Measurements from ENCODE around the gene SFT2D3. TPM values are rescaled to one million over a fixed set of nuclear protein-coding genes. Genes with fewer than 3 reads are reported as not detected.

The SFT2D3 gene
- total RNA-seq, 5 donors from 2014 or later (not counting 1 experiment from before 2014, with no cell fraction given), result 6.1 to 13.9 (median 12.4) TPM

DNA sequence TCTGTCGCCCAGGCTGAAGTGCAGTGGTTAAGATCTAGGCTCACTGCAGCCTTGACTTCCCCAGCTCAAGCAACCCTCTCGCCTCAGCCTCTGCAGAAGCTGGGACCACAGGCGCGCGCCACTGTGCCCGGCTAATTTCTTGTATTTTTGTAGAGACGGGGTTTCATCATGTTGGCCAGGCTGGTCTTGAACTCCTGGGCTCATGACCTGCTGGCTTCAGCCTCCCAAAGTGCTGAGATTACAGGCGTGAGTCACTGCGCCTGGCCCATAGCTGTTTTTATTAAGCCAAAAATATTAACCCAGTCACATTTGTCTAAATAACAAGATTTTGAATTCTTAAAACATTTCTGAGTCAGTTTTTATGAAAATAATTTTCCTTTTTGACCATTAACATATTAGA lies 6.3 kb upstream of the SFT2D3 start:
- WGBS (ENCODE audit: insufficient coverage), result 92% methylated on average over 7 of the region's 9 CpGs
- Mint-ChIP-seq H3K9me3 (peaks cover 8 to 17% (median 9%) of the 10 kb centered on the region in 3 donors), H3K27ac (no peak overlapping the region), H3K4me1 (peaks cover 0 to under 1% (median 0%) of the 10 kb centered on the region in 3 donors), H3K27me3 (no peaks in the 10 kb centered on the region), H3K4me3 (no peak overlapping the region), H3K36me3 (peaks cover 19% of the 10 kb centered on the region)
- CTCF ChIA-PET, result interaction anchor here in 1 of 2 donors (1.1 kb wide), 1 partner anchor 55 kb away, joined by 3 read pairs; no protein-coding TSS in a partner anchor
- Histone ChIP-seq H3K4me3 (ENCODE audit: control insufficient read depth in 1 of 2, extremely low read depth in 1 of 2, low read length in 1 of 2) (no peak overlapping the region), H3K27ac (ENCODE audit: low read length) (no peak overlapping the region), H3K27me3 (replicated peaks in 1 of 2; ENCODE audit: control insufficient read depth in 2 of 2, extremely low read depth in 1 of 2, insufficient read depth in 2 of 2, low read length in 1 of 2) (peaks cover 0 to 17% of the 10 kb centered on the region in 2 experiments), H3K4me1 (ENCODE audit: control insufficient read depth in 1 of 2, extremely low read depth in 1 of 2, insufficient read depth in 2 of 2, low read length in 2 of 2) (no peaks in the 10 kb centered on the region), H3K36me3 (ENCODE audit: control insufficient read depth in 2 of 2, extremely low read depth in 1 of 2, insufficient read depth in 1 of 2, low read length in 1 of 2) (no peaks in the 10 kb centered on the region), H3K9me3 (no peaks in the 10 kb centered on the region)
- POLR2A ChIA-PET, result no interaction called here
- DNase-seq (no peak), ATAC-seq (replicated peaks in 1 of 4) (no peak)

DNA sequence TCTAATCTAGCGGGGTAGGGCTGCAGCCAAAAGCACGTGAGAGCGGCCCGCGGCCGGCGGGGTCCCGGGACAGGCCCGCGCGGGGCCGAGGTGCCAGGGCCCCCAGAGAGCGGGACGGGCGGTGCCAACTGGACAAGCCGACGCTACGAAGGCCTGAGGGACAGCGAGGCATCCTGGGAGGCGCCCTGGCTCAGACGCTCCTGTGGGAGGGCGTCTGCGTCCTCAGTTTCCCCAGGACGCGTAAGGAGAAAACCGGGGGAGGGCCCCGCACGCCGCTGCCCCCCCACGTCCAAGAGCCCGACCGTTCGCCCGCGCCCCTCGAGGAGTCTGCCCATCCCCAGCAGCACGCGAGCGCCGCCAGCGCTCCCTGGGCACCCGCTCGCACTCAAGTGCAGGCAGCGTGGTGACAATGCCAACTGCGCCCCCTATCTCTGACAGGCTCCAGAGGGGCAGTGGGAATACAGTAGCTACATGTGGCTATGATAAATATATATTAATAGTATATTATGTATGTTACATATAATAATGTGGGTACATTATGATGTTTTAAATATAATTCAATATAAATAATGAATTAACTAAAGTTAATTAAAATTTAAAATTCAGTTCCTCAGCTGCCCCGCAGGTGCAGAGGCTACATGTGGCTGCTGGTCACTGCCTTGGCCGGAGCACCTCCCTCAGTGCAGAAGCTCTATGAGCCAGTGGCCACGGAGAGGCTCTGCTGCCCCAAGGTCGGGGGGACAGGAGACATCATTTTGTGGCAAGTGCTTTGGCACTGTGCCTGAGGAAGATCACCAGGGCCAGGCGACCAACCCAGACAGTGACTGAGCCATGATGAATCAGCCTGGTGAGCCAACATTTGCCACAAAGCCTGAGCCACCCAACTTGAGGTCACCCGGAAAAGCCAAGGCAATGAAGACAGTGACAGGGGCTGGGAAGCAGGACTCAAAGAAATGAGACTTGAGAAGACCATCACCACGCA lies 5.5 kb upstream of the SFT2D3 start:
- DNase-seq, result peak in 20 of 35 experiments; percentile 15 to 63 (median 44)
- Mint-ChIP-seq H3K4me1 (peaks cover 8 to 9% (median 8%) of the 10 kb centered on the region in 3 donors), H3K4me3 (no peak overlapping the region), H3K27ac (no peak overlapping the region), H3K9me3 (peaks cover 8 to 13% (median 8%) of the 10 kb centered on the region in 3 donors), H3K36me3 (peaks cover 19% of the 10 kb centered on the region), H3K27me3 (no peaks in the 10 kb centered on the region)
- H3K27ac ChIP-seq (ENCODE audit: low read length), result no peak overlapping the region
- ChIA-PET CTCF (interaction anchor here in 1 of 2 donors (1.1 kb wide), 1 partner anchor 56 kb away, joined by 3 read pairs; no protein-coding TSS in a partner anchor), POLR2A (no interaction called here)
- H3K36me3 ChIP-seq (ENCODE audit: control insufficient read depth in 2 of 2, extremely low read depth in 1 of 2, insufficient read depth in 1 of 2, low read length in 1 of 2), result no peaks in the 10 kb centered on the region
- peaks cover 2 to 6% of the 10 kb centered on the region in 2 experiments for H3K4me1 ChIP-seq (ENCODE audit: control insufficient read depth in 1 of 2, extremely low read depth in 1 of 2, insufficient read depth in 2 of 2, low read length in 2 of 2)
- H3K27me3 ChIP-seq (replicated peaks in 1 of 2; ENCODE audit: control insufficient read depth in 2 of 2, extremely low read depth in 1 of 2, insufficient read depth in 2 of 2, low read length in 1 of 2), result peaks cover 0 to 13% of the 10 kb centered on the region in 2 experiments
- 61% methylated on average over 42 of the region's 52 CpGs for WGBS (ENCODE audit: insufficient coverage)
- peak overlapping the region in 1 of 2 donors; percentile 8 for H3K4me3 ChIP-seq (ENCODE audit: control insufficient read depth in 1 of 2, extremely low read depth in 1 of 2, low read length in 1 of 2)
- H3K9me3 ChIP-seq, result no peaks in the 10 kb centered on the region
- ATAC-seq (replicated peaks in 1 of 4), result peak in 3 of 4 experiments; percentile 80 to 91 (median 87)

DNA sequence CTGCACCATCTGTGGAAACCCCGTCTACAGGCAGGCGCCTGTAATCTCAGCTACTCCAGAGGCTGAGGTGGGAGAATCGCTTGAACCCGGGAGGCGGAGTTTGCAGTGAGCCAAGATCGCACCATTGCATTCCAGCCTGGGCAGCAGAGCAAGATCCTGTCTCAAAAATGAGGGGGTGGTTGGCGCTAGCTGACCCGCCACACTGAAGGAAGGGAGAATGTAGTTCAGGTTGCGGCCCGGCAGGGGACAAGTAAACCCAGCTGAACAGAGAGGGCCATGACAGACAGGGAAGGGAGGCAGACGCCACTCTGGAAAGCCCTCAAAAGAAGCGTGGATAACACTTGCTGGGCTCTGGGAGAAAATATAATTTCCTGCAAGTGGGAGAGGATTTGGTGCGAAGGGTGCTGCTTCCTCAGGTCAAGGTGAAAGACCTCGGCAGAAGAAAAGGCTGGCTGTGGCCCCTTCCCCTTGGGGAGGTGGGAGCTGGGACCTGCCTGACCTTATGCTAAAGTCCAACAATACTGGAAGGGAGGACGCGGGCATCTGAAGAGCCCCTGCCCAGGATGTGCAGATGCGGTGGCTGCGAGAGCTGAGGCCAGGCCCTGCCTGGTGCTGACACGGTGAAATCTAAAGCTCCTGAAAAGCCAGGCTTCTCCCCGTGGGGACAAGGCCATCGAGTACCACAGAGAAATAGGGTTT lies 3.7 kb upstream of the SFT2D3 start:
- peaks cover 9% of the 10 kb centered on the region for H3K36me3 Mint-ChIP-seq
- peaks cover 15 to 18% (median 16%) of the 10 kb centered on the region in 3 donors for H3K4me1 Mint-ChIP-seq
- POLR2A ChIA-PET, result interaction anchor here in 1 of 2 donors (0.5 kb wide), 1 partner anchor 132 kb away, joined by 3 read pairs; no protein-coding TSS in a partner anchor
- H3K4me3 Mint-ChIP-seq, result no peak overlapping the region
- no peaks in the 10 kb centered on the region for H3K27me3 Mint-ChIP-seq
- WGBS (ENCODE audit: insufficient coverage), result 95% methylated on average over 16 of the region's 21 CpGs
- no peak overlapping the region for H3K4me3 ChIP-seq (ENCODE audit: control insufficient read depth in 1 of 2, extremely low read depth in 1 of 2, low read length in 1 of 2)
- H3K27ac ChIP-seq (ENCODE audit: low read length), result no peak overlapping the region
- H3K27me3 ChIP-seq (replicated peaks in 1 of 2; ENCODE audit: control insufficient read depth in 2 of 2, extremely low read depth in 1 of 2, insufficient read depth in 2 of 2, low read length in 1 of 2), result peaks cover 0 to 13% of the 10 kb centered on the region in 2 experiments
- no peaks in the 10 kb centered on the region for H3K9me3 ChIP-seq
- ATAC-seq (replicated peaks in 1 of 4), result no peak
- no peak for DNase-seq
- CTCF ChIA-PET, result no interaction called here
- H3K27ac Mint-ChIP-seq, result no peak overlapping the region
- H3K4me1 ChIP-seq (ENCODE audit: control insufficient read depth in 1 of 2, extremely low read depth in 1 of 2, insufficient read depth in 2 of 2, low read length in 2 of 2), result peaks cover 7 to 16% of the 10 kb centered on the region in 2 experiments
- no peaks in the 10 kb centered on the region for H3K36me3 ChIP-seq (ENCODE audit: control insufficient read depth in 2 of 2, extremely low read depth in 1 of 2, insufficient read depth in 1 of 2, low read length in 1 of 2)
- H3K9me3 Mint-ChIP-seq, result no peaks in the 10 kb centered on the region

DNA sequence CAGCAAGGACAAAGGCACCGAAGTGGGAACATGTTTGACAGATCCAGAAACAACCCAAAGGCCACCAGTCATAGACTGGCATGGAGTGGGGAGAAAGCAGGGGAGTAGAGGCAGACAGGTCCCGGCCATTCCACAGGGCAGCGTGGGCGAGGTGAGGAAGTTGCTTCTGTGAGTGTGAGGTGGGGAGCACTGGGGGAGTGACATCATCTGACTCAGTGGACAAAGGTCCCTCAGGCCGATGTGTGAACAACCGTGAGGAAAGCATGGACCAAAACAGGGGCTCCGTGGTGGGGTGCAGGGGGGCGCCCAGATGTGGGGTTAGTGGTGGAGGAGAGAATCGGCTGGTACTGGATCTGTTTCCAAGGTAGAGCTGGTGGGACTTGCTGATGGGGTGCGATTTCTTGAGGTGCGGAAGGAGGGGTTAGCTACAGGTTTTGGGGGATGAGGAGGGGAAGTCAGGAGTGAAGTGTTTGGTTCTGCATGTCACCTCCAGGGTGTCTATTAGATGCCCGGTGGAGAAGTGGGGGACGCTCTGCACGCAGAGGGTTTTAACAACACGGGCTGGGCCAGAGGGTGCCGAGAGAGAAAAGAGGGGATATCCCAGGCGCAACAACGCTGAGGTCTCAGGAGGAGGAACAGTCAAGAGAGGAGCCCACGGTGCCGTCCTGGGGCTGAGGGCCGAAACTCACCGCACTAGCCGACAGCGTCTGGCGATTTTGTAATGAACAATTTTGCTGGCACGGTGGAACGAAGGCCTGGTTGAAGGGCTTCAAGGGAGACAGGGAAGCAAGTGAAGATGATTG lies 2.5 kb upstream of the SFT2D3 start:
- ChIA-PET CTCF (no interaction called here), POLR2A (no interaction called here)
- H3K27me3 ChIP-seq (replicated peaks in 1 of 2; ENCODE audit: control insufficient read depth in 2 of 2, extremely low read depth in 1 of 2, insufficient read depth in 2 of 2, low read length in 1 of 2), result peaks cover 0 to 13% of the 10 kb centered on the region in 2 experiments
- H3K27ac Mint-ChIP-seq, result no peak overlapping the region
- H3K4me3 Mint-ChIP-seq, result no peak overlapping the region
- peaks cover 18 to 27% of the 10 kb centered on the region in 2 experiments for H3K4me1 ChIP-seq (ENCODE audit: control insufficient read depth in 1 of 2, extremely low read depth in 1 of 2, insufficient read depth in 2 of 2, low read length in 2 of 2)
- no peaks in the 10 kb centered on the region for H3K9me3 ChIP-seq
- DNase-seq, result no peak
- peaks cover 0 to 5% of the 10 kb centered on the region in 2 donors for H3K36me3 ChIP-seq (ENCODE audit: control insufficient read depth in 2 of 2, extremely low read depth in 1 of 2, insufficient read depth in 1 of 2, low read length in 1 of 2)
- peaks cover 9% of the 10 kb centered on the region for H3K36me3 Mint-ChIP-seq
- H3K4me3 ChIP-seq (ENCODE audit: control insufficient read depth in 1 of 2, extremely low read depth in 1 of 2, low read length in 1 of 2), result no peak overlapping the region
- H3K27ac ChIP-seq (ENCODE audit: low read length), result no peak overlapping the region
- WGBS (ENCODE audit: insufficient coverage), result 95% methylated on average over 26 of the region's 27 CpGs
- no peak for ATAC-seq (replicated peaks in 1 of 4)
- peaks cover 21 to 28% (median 26%) of the 10 kb centered on the region in 3 donors for H3K4me1 Mint-ChIP-seq
- H3K27me3 Mint-ChIP-seq, result no peaks in the 10 kb centered on the region
- no peaks in the 10 kb centered on the region for H3K9me3 Mint-ChIP-seq

DNA sequence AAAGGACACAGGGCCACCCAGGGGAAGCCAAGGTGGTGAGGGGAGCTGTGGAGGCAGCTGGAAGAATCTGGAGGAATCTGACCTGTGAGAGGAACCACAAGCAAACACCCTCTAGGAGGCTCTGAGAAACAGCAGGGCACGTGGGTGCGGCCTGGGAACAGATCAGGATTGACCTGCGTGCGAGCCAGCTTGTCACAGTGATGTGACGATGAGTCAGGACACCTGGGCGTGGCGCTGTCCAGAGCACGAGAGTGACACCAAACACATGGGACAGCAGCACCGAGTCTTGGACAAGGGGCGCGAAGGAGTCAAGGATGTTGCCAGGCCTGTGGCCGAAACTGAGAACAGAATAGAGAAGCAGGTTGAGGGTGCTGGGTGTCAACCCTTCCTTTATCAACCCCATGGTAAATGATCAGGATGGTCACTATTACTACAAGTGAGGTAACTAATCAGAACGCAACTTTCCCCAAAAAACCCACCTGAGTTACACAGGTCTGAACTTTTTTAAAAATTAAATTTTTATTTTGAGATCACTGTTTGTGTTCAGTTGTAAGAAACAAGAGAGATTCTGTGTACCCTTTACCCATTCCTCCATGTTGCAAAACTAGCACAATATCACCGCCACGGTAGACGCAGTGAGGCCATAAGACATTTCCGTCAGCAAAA lies 637 bp upstream of the SFT2D3 start:
- H3K4me3 Mint-ChIP-seq, result peak overlapping the region; percentile 88 to 91 (median 91)
- peak overlapping the region; percentile 76 for H3K4me3 ChIP-seq (ENCODE audit: control insufficient read depth in 1 of 2, extremely low read depth in 1 of 2, low read length in 1 of 2)
- peak overlapping the region; percentile 95 for H3K27ac ChIP-seq (ENCODE audit: low read length)
- H3K9me3 ChIP-seq, result no peaks in the 10 kb centered on the region
- peaks cover 0 to 13% of the 10 kb centered on the region in 2 experiments for H3K27me3 ChIP-seq (replicated peaks in 1 of 2; ENCODE audit: control insufficient read depth in 2 of 2, extremely low read depth in 1 of 2, insufficient read depth in 2 of 2, low read length in 1 of 2)
- CTCF ChIA-PET, result interaction anchor here in 1 of 2 donors (1.4 kb wide), 1 partner anchor 109 kb away, joined by 4 read pairs; no protein-coding TSS in a partner anchor
- 54% methylated on average over 9 of the region's 17 CpGs for WGBS (ENCODE audit: insufficient coverage)
- no peaks in the 10 kb centered on the region for H3K27me3 Mint-ChIP-seq
- peak in 3 of 4 experiments; percentile 1 to 5 (median 2) for ATAC-seq (replicated peaks in 1 of 4)
- peaks cover 38 to 46% (median 45%) of the 10 kb centered on the region in 3 donors for H3K4me1 Mint-ChIP-seq
- no peaks in the 10 kb centered on the region for H3K9me3 Mint-ChIP-seq
- peaks cover 0 to 13% of the 10 kb centered on the region in 2 donors for H3K36me3 ChIP-seq (ENCODE audit: control insufficient read depth in 2 of 2, extremely low read depth in 1 of 2, insufficient read depth in 1 of 2, low read length in 1 of 2)
- peaks cover 18% of the 10 kb centered on the region for H3K36me3 Mint-ChIP-seq
- POLR2A ChIA-PET, result interaction anchor here in 1 of 2 donors (0.6 kb wide), 1 partner anchor 174 kb away, joined by 4 read pairs; the partner anchor contains the start of gene IWS1
- H3K27ac Mint-ChIP-seq, result peak overlapping the region; percentile 98
- peaks cover 20 to 34% of the 10 kb centered on the region in 2 experiments for H3K4me1 ChIP-seq (ENCODE audit: control insufficient read depth in 1 of 2, extremely low read depth in 1 of 2, insufficient read depth in 2 of 2, low read length in 2 of 2)
- peak in 12 of 35 experiments; percentile 6 to 54 (median 12) for DNase-seq

Data from T-cell (primary cell).